H9 (cell line): ENCODE results near the gene HAUS1. TPM values are rescaled to one million over a fixed set of nuclear protein-coding genes. Genes with fewer than 3 reads are reported as not detected.

Source experiments
- DNase-seq: peaks from one replicate; pipeline ENCODE4 v3.0.0-alpha.2; 2017
- H2AFZ ChIP-seq: one replicate; pipeline ENCODE4 v1.6.1; 2013; ENCODE audit warnings: mild to moderate bottlenecking, low read length, control low read depth, moderate library complexity
- H2AK5ac ChIP-seq: 2 replicates; pipeline ENCODE4 v1.6.1; 2013; ENCODE audit warnings: low read length, control low read depth, mixed read lengths; ENCODE audit not compliant: insufficient read length
- H2BK120ac ChIP-seq: one replicate; pipeline ENCODE4 v1.6.1; 2013; ENCODE audit warnings: low read depth, mild to moderate bottlenecking, low read length, control low read depth, inconsistent platforms; ENCODE audit not compliant: poor library complexity, severe bottlenecking
- H2BK12ac ChIP-seq: 2 replicates; pipeline ENCODE4 v1.6.1; 2013; ENCODE audit warnings: low read length, control low read depth, mixed read lengths, low read depth; ENCODE audit not compliant: insufficient read length
- H2BK15ac ChIP-seq: 2 replicates; pipeline ENCODE4 v1.6.1; 2013; ENCODE audit warnings: low read depth, low read length, control low read depth
- H2BK20ac ChIP-seq: one replicate; pipeline ENCODE4 v1.6.1; 2013; ENCODE audit warnings: low read depth, mild to moderate bottlenecking, low read length, control low read depth, inconsistent platforms; ENCODE audit not compliant: poor library complexity, severe bottlenecking
- H2BK5ac ChIP-seq: 2 replicates; pipeline ENCODE4 v1.6.1; 2013; ENCODE audit warnings: low read length, control low read depth, mixed read lengths; ENCODE audit not compliant: insufficient read length
- H3K14ac ChIP-seq: 2 replicates; pipeline ENCODE4 v1.6.1; 2013; ENCODE audit warnings: low read length, control low read depth; ENCODE audit not compliant: insufficient read depth
- H3K18ac ChIP-seq: 2 replicates; pipeline ENCODE4 v1.6.1; 2013; ENCODE audit warnings: low read depth, mild to moderate bottlenecking, mixed read lengths, low read length, control low read depth; ENCODE audit not compliant: insufficient read length
- H3K23ac ChIP-seq: 2 replicates; pipeline ENCODE4 v1.6.1; 2013; ENCODE audit warnings: low read length, control low read depth, mixed read lengths, low read depth; ENCODE audit not compliant: insufficient read length
- H3K23me2 ChIP-seq: 2 replicates; pipeline ENCODE4 v1.6.1; 2013; ENCODE audit warnings: low read depth, mild to moderate bottlenecking, mixed read lengths, low read length, control low read depth; ENCODE audit not compliant: insufficient read length, poor library complexity, severe bottlenecking
- H3K27ac ChIP-seq: 2 replicates; pipeline ENCODE4 v1.5.1; 2013; ENCODE audit warnings: low read length, control low read depth, mixed read lengths, low read depth; ENCODE audit not compliant: insufficient read length
- H3K27me3 ChIP-seq: 2 replicates; pipeline ENCODE4 v1.6.1; 2013; ENCODE audit warnings: low read length, control low read depth, inconsistent platforms; ENCODE audit not compliant: insufficient read depth
- H3K4ac ChIP-seq: 2 replicates; pipeline ENCODE4 v1.6.1; 2013; ENCODE audit warnings: low read depth, mild to moderate bottlenecking, control low read depth, inconsistent platforms, low read length, moderate library complexity
- H3K4me1 ChIP-seq: 2 replicates; pipeline ENCODE4 v1.6.1; 2013; ENCODE audit warnings: low read length, control low read depth, inconsistent platforms; ENCODE audit not compliant: insufficient read depth
- H3K4me2 ChIP-seq: 2 replicates; pipeline ENCODE4 v1.6.1; 2013; ENCODE audit warnings: low read length, control low read depth, mixed read lengths; ENCODE audit not compliant: insufficient read length, insufficient read depth
- H3K56ac ChIP-seq: 2 replicates; pipeline ENCODE4 v1.6.1; 2013; ENCODE audit warnings: low read depth, mild to moderate bottlenecking, mixed read lengths, low read length, control low read depth; ENCODE audit not compliant: insufficient read length
- H3K79me1 ChIP-seq: 2 replicates; pipeline ENCODE4 v1.6.1; 2013; ENCODE audit warnings: low read depth, mild to moderate bottlenecking, moderate library complexity, low read length, control low read depth, inconsistent platforms; ENCODE audit not compliant: insufficient read depth, poor library complexity, severe bottlenecking
- H3K79me2 ChIP-seq: 2 replicates; pipeline ENCODE4 v1.6.1; 2013; ENCODE audit warnings: low read length, control low read depth, inconsistent platforms; ENCODE audit not compliant: insufficient read depth
- H3K9ac ChIP-seq: 2 replicates; pipeline ENCODE4 v1.6.1; 2013; ENCODE audit warnings: low read length, control low read depth, mixed read lengths; ENCODE audit not compliant: insufficient read length; ENCODE audit errors: extremely low read depth
- H3K9me3 ChIP-seq: one replicate; pipeline ENCODE4 v1.6.1; 2013; ENCODE audit warnings: low read depth, low read length, inconsistent platforms; ENCODE audit not compliant: control insufficient read depth
- H3T11ph ChIP-seq: one replicate; pipeline ENCODE4 v1.6.1; 2013; ENCODE audit warnings: mild to moderate bottlenecking, low read length, control low read depth, inconsistent platforms
- H4K20me1 ChIP-seq: one replicate; pipeline ENCODE4 v1.6.1; 2013; ENCODE audit not compliant: control insufficient read depth, insufficient read length, insufficient read depth
- H4K5ac ChIP-seq: 2 replicates; pipeline ENCODE4 v1.6.1; 2013; ENCODE audit warnings: low read depth, mild to moderate bottlenecking, mixed read lengths, low read length, control low read depth; ENCODE audit not compliant: insufficient read length
- H4K8ac ChIP-seq: replicated peaks from 2 replicates; pipeline ENCODE4 v1.6.1; 2013; ENCODE audit warnings: low read length, control low read depth, mixed read lengths, low read depth; ENCODE audit not compliant: insufficient read length
- H4K91ac ChIP-seq: 2 replicates; pipeline ENCODE4 v1.6.1; 2013; ENCODE audit warnings: low read depth, mild to moderate bottlenecking, moderate library complexity, mixed read lengths, low read length, control low read depth; ENCODE audit not compliant: insufficient read length
- H3K27ac Mint-ChIP-seq, 3 experiments: 2 replicates in 2 of 3; 3 replicates in 1 of 3; pipeline ENCODE4 v1.8.0; 2020 to 2021; ENCODE audit warnings: mixed read lengths in 3 of 3, mild to moderate bottlenecking in 1 of 3, moderate library complexity in 1 of 3
- H3K27me3 Mint-ChIP-seq: 2 replicates; pipeline ENCODE4 v1.8.0; 2021; ENCODE audit warnings: low read depth, mild to moderate bottlenecking, moderate library complexity, mixed read lengths
- H3K36me3 Mint-ChIP-seq, 3 experiments: 2 replicates in 2 of 3; 3 replicates in 1 of 3; pipeline ENCODE4 v1.8.0; 2020 to 2021; ENCODE audit warnings: low read depth in 3 of 3, mixed read lengths in 3 of 3; ENCODE audit not compliant: insufficient read depth in 1 of 3
- H3K4me1 Mint-ChIP-seq, 2 experiments: 2 replicates each; pipeline ENCODE4 v1.8.0; 2020; ENCODE audit warnings: mixed read lengths in 2 of 2
- H3K4me3 Mint-ChIP-seq, 2 experiments: 2 replicates in 1 of 2; 3 replicates in 1 of 2; pipeline ENCODE4 v1.8.0; 2020 to 2021; ENCODE audit warnings: mild to moderate bottlenecking in 2 of 2, mixed read lengths in 2 of 2, moderate library complexity in 1 of 2
- H3K9me3 Mint-ChIP-seq, 2 experiments: 2 replicates in 1 of 2; 3 replicates in 1 of 2; pipeline ENCODE4 v1.8.0; 2020; ENCODE audit warnings: mild to moderate bottlenecking in 2 of 2, mixed read lengths in 2 of 2, moderate library complexity in 1 of 2
- whole genome bisulfite sequencing: extraction: QIAGEN DNeasy Blood & Tissue Kit; methylation state at CpG from one replicate; pipeline ENCODE4 v1.1.7; 2013; ENCODE audit warnings: missing lambda C conversion rate, low lambda C conversion rate, mixed read lengths; ENCODE audit not compliant: insufficient read length; ENCODE audit errors: extremely low coverage; 5-methylcytosine and 5-hydroxymethylcytosine counted together
- total RNA-seq: library from RNA; stranded (reverse); gene quantifications from 2 replicates; pipeline ENCODE4 v1.2.1, GENCODE V29; 2021
- TF ChIP-seq, protein P1 (sequence below): fragments of 200-600 bp; sonication (generic); conservative IDR thresholded peaks from 3 replicates; pipeline ENCODE4 v1.8.0; 2021; ENCODE audit warnings: antibody characterized with exemption, mild to moderate bottlenecking

Gene HAUS1
- total RNA-seq, 1 experiment from 2014 or later, result 87.0 TPM

DNA sequence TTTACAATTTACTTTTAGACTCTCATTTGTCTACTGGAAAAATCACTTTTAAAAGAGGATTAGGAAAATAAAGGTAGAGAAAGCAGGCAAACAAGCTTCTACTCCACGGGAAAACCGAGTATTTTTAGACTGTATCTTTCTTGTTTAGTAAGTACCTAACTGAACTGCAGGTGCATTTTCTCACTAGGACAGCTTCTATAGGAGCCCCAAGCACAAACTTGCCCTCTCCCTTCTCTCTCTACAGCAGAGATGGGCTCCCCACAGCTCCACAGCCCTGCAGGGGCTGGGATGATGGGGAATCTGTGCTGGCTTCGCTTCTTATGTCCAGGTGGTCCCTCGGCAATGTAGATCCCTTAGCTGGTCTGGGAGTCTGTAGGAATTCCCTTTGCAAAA, 48.4 kb upstream of the HAUS1 start:
- Histone ChIP-seq H3K4ac (no peak overlapping the region), H2BK20ac (no peak overlapping the region), H3K79me1 (no peaks in the 10 kb centered on the region), H2BK5ac (no peak overlapping the region), H3K27ac (no peak overlapping the region), H2AK5ac (no peak overlapping the region), H2BK12ac (no peak overlapping the region), H3K18ac (no peak overlapping the region), H2AFZ (no peak overlapping the region), H4K20me1 (no peaks in the 10 kb centered on the region), H3K9me3 (no peaks in the 10 kb centered on the region), H4K8ac (no peak overlapping the region), H4K91ac (no peak overlapping the region), H3K23ac (no peak overlapping the region), H3K14ac (no peak overlapping the region), H3T11ph (no peak overlapping the region), H2BK15ac (no peak overlapping the region), H3K27me3 (no peaks in the 10 kb centered on the region), H4K5ac (no peak overlapping the region), H3K79me2 (no peaks in the 10 kb centered on the region), H3K9ac (no peak overlapping the region), H3K56ac (no peak overlapping the region), H3K4me1 (no peaks in the 10 kb centered on the region), H3K23me2 (no peaks in the 10 kb centered on the region), H3K4me2 (no peak overlapping the region), H2BK120ac (no peak overlapping the region)
- Mint-ChIP-seq H3K36me3 (no peaks in the 10 kb centered on the region), H3K27me3 (peaks cover 1% of the 10 kb centered on the region), H3K27ac (no peak overlapping the region), H3K4me3 (no peak overlapping the region), H3K9me3 (no peaks in the 10 kb centered on the region), H3K4me1 (no peaks in the 10 kb centered on the region)
- TF ChIP-seq, protein P1, sequence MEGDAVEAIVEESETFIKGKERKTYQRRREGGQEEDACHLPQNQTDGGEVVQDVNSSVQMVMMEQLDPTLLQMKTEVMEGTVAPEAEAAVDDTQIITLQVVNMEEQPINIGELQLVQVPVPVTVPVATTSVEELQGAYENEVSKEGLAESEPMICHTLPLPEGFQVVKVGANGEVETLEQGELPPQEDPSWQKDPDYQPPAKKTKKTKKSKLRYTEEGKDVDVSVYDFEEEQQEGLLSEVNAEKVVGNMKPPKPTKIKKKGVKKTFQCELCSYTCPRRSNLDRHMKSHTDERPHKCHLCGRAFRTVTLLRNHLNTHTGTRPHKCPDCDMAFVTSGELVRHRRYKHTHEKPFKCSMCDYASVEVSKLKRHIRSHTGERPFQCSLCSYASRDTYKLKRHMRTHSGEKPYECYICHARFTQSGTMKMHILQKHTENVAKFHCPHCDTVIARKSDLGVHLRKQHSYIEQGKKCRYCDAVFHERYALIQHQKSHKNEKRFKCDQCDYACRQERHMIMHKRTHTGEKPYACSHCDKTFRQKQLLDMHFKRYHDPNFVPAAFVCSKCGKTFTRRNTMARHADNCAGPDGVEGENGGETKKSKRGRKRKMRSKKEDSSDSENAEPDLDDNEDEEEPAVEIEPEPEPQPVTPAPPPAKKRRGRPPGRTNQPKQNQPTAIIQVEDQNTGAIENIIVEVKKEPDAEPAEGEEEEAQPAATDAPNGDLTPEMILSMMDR, result no peak
- no CpG with 5 or more reads among the region's 4 CpGs for WGBS
- DNase-seq, result no peak
